Stomach (tissue), 4 donors: ENCODE results near the gene HEXD.
A peak's percentile ranks its signal among the peaks of the same experiment; 100 is the strongest.

Experiments used
- CTCF ChIP-seq, 7 experiments: fragments of 450-650 bp in 4 of 7; fragments of 200-600 bp in 3 of 7; sonication (generic) in 3 of 7; IDR thresholded peaks; one replicate each; pipeline ENCODE4 v1.5.1; 2016 to 2019; ENCODE audit warnings: antibody characterized with exemption in 7 of 7, control low read depth in 2 of 7, mild to moderate bottlenecking in 1 of 7
- POLR2A ChIP-seq, 4 donors: fragments of 450-650 bp; IDR thresholded peaks; one replicate each; pipeline ENCODE4 v1.6.1; 2016; ENCODE audit warnings: antibody characterized with exemption in 4 of 4, control low read depth in 2 of 4, mild to moderate bottlenecking in 1 of 4, moderate library complexity in 1 of 4
- POLR2AphosphoS5 ChIP-seq, 3 donors: sonication (generic); formaldehyde crosslinking; IDR thresholded peaks; one replicate each; pipeline ENCODE4 v1.6.1; 2016; ENCODE audit warnings: antibody characterized with exemption in 3 of 3

- TF ChIP-seq CTCF (IDR thresholded peaks at IDR 0.05): peak in 1 of 7 experiments; percentile 26
- no peak for TF ChIP-seq POLR2A (IDR thresholded peaks at IDR 0.05)
- no peak for TF ChIP-seq POLR2AphosphoS5 (IDR thresholded peaks at IDR 0.05)
Measured at GRCh38 chr17:82384051-82384729, 34.0 kb upstream of the HEXD start.
